Iris pigment epithelial cell (primary cell): ENCODE results near the gene EPB41L2.
A peak's percentile ranks its signal among the peaks of the same experiment; 100 is the strongest.
"Not testable (repeated sequence)": the region's sequence is repeated elsewhere in the genome, so short reads cannot be mapped to it uniquely, and the experiment has no call there.

Source experiments
- DNase-seq: peaks from one replicate; pipeline ENCODE4 v3.0.0-alpha.2; 2011; ENCODE audit warnings: low read depth

EPB41L2 gene

GRCh38 chr6:131036143-131036542, 26.9 kb downstream of the EPB41L2 start:
- DNase-seq: no peak

GRCh38 chr6:131035582-131035981, 27.5 kb downstream of the EPB41L2 start:
- no peak for DNase-seq

GRCh38 chr6:131033631-131034030, 29.4 kb downstream of the EPB41L2 start:
- no peak for DNase-seq

GRCh38 chr6:131029626-131030297, 33.3 kb downstream of the EPB41L2 start:
- peak; percentile 64 for DNase-seq

GRCh38 chr6:131027326-131027725, 35.7 kb downstream of the EPB41L2 start:
- DNase-seq: no peak

GRCh38 chr6:131026243-131026642, 36.8 kb downstream of the EPB41L2 start:
- no peak for DNase-seq

- DNase-seq: no peak
Measured at GRCh38 chr6:131024565-131024964, 38.5 kb downstream of the EPB41L2 start.

GRCh38 chr6:131023834-131024504, 39.1 kb downstream of the EPB41L2 start:
- peak; percentile 75 for DNase-seq

- DNase-seq: peak; percentile 55
Measured at GRCh38 chr6:131022691-131023090, 40.4 kb downstream of the EPB41L2 start.

- no peak for DNase-seq
Measured at GRCh38 chr6:131017962-131018361, 45.1 kb downstream of the EPB41L2 start.

GRCh38 chr6:131015630-131016263, 47.3 kb downstream of the EPB41L2 start:
- DNase-seq: peak; percentile 85

GRCh38 chr6:131015025-131015591, 47.9 kb downstream of the EPB41L2 start:
- no peak for DNase-seq

- DNase-seq: peak; percentile 47
Measured at GRCh38 chr6:131014080-131014776, 48.8 kb downstream of the EPB41L2 start.

- peak; percentile 97 for DNase-seq
Measured at GRCh38 chr6:131013495-131013894, 49.5 kb downstream of the EPB41L2 start.

- no peak for DNase-seq
Measured at GRCh38 chr6:131009790-131010189, 53.3 kb downstream of the EPB41L2 start.

GRCh38 chr6:131008965-131009364, 54.1 kb downstream of the EPB41L2 start:
- not testable (repeated sequence) for DNase-seq

GRCh38 chr6:131007964-131008363, 55.1 kb downstream of the EPB41L2 start:
- DNase-seq: not testable (repeated sequence)

GRCh38 chr6:131007286-131007685, 55.8 kb downstream of the EPB41L2 start:
- no peak for DNase-seq

GRCh38 chr6:131005439-131006016, 57.5 kb downstream of the EPB41L2 start:
- DNase-seq: no peak

- DNase-seq: no peak
Measured at GRCh38 chr6:131004936-131005335, 58.1 kb downstream of the EPB41L2 start.

- no peak for DNase-seq
Measured at GRCh38 chr6:131004387-131004755, 58.7 kb downstream of the EPB41L2 start.
